PC-9 (cell line): Measurements from ENCODE around the gene TMPRSS11A.

Experiments used
- EZH2 ChIP-seq: fragments of 200-600 bp; sonication (generic); IDR thresholded peaks from 2 replicates; pipeline ENCODE4 v1.8.0; 2017; ENCODE audit warnings: antibody characterized with exemption, low read depth
- TF ChIP-seq, protein P1 (sequence below): fragments of 200-600 bp; sonication (generic); conservative IDR thresholded peaks from 2 replicates; pipeline ENCODE4 v1.6.1; 2017; ENCODE audit warnings: mixed run types, antibody characterized with exemption, mild to moderate bottlenecking, moderate library complexity

GRCh38 chr4:67929426-67929825, 33.9 kb downstream of the TMPRSS11A start:
- TF ChIP-seq, protein P1, sequence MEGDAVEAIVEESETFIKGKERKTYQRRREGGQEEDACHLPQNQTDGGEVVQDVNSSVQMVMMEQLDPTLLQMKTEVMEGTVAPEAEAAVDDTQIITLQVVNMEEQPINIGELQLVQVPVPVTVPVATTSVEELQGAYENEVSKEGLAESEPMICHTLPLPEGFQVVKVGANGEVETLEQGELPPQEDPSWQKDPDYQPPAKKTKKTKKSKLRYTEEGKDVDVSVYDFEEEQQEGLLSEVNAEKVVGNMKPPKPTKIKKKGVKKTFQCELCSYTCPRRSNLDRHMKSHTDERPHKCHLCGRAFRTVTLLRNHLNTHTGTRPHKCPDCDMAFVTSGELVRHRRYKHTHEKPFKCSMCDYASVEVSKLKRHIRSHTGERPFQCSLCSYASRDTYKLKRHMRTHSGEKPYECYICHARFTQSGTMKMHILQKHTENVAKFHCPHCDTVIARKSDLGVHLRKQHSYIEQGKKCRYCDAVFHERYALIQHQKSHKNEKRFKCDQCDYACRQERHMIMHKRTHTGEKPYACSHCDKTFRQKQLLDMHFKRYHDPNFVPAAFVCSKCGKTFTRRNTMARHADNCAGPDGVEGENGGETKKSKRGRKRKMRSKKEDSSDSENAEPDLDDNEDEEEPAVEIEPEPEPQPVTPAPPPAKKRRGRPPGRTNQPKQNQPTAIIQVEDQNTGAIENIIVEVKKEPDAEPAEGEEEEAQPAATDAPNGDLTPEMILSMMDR = no peak
- TF ChIP-seq EZH2 = no peak
